ENCODE data around the gene TM4SF5.

DNA sequence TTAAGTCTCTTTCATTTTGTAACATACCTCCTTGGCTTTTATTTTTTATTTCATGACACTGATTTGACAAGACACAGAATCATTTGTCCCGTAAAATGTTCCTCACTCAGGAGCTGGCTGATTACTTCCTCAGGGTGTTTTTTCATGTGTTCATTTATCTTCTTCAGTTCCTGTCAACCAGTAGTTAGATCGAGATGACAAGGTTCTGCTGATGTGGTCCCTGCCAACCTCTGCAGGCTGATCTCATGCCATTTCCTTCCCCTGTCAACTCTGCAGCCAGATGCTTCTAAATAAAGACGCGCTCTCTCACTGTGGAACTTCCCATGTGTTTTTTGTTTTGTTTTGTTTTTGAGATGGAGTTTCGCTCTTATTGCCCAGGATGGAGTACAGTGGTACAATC, 23.8 kb upstream of the TM4SF5 start:
- TF ChIP-seq POLR2AphosphoS5 (IDR thresholded peaks at IDR 0.05; ENCODE audit: low read depth, low read length) (no peak), PAX5 (IDR thresholded peaks at IDR 0.05; ENCODE audit: insufficient read depth, low read length, severe bottlenecking) (no peak), POLR2A (IDR thresholded peaks at IDR 0.05; ENCODE audit: low read depth, low read length) (no peak), SPI1 (IDR thresholded peaks at IDR 0.05; ENCODE audit: low read depth, low read length) (no peak), TAF1 (IDR thresholded peaks at IDR 0.05; ENCODE audit: low read depth, low read length) (no peak)
